OCI-LY1 (cell line): ENCODE measurements around the gene CALHM2.

Source experiments
- H2AFZ ChIP-seq: fragments of 200-600 bp; sonication (generic), shearing (Covaris generic); 2 replicates; pipeline ENCODE4 v1.6.0; 2014; ENCODE audit warnings: antibody characterized with exemption, mild to moderate bottlenecking, low read length
- H3F3A ChIP-seq: fragments of 200-600 bp; sonication (generic), shearing (Covaris generic); 2 replicates; pipeline ENCODE4 v1.6.0; 2014; ENCODE audit warnings: mild to moderate bottlenecking, antibody characterized with exemption, low read length, moderate library complexity; ENCODE audit not compliant: insufficient read depth
- H3K27ac ChIP-seq: fragments of 200-600 bp; sonication (generic); 2 replicates; pipeline ENCODE4 v1.5.1; 2014; ENCODE audit warnings: low read length, mixed run types, mild to moderate bottlenecking, low read depth; ENCODE audit not compliant: poor library complexity, severe bottlenecking
- H3K27me3 ChIP-seq: fragments of 200-600 bp; sonication (generic); 2 replicates; pipeline ENCODE4 v1.6.0; 2014; ENCODE audit warnings: antibody characterized with exemption, mild to moderate bottlenecking, low read length, moderate library complexity; ENCODE audit not compliant: insufficient read depth
- H3K36me3 ChIP-seq: fragments of 200-600 bp; sonication (generic); 2 replicates; pipeline ENCODE4 v1.6.1; 2014; ENCODE audit warnings: mild to moderate bottlenecking, antibody characterized with exemption, low read length, moderate library complexity, mixed read lengths; ENCODE audit not compliant: insufficient read depth
- H3K4me1 ChIP-seq: fragments of 200-600 bp; sonication (generic); 2 replicates; pipeline ENCODE4 v1.5.1; 2014; ENCODE audit warnings: mild to moderate bottlenecking, low read length, moderate library complexity; ENCODE audit not compliant: insufficient read depth, severe bottlenecking
- H3K4me2 ChIP-seq: fragments of 200-600 bp; sonication (generic), shearing (Covaris generic); 2 replicates; pipeline ENCODE4 v1.6.1; 2014; ENCODE audit warnings: low read length
- H3K4me3 ChIP-seq: fragments of 200-600 bp; sonication (generic); 2 replicates; pipeline ENCODE4 v1.5.1; 2014; ENCODE audit warnings: low read length, low read depth, mild to moderate bottlenecking, mixed read lengths; ENCODE audit not compliant: poor library complexity, severe bottlenecking
- H3K79me2 ChIP-seq: fragments of 200-600 bp; shearing (Covaris generic); 2 replicates; pipeline ENCODE4 v1.6.1; 2016; ENCODE audit warnings: mixed run types, low read length, mixed read lengths; ENCODE audit not compliant: insufficient read depth
- H3K9ac ChIP-seq: fragments of 200-600 bp; sonication (generic), shearing (Covaris generic); 2 replicates; pipeline ENCODE4 v1.6.1; 2014; ENCODE audit warnings: mild to moderate bottlenecking, low read length, mixed read lengths
- H3K9me2 ChIP-seq: fragments of 200-600 bp; sonication (generic), shearing (Covaris generic); 2 replicates; pipeline ENCODE4 v1.6.1; 2014; ENCODE audit warnings: low read depth, mild to moderate bottlenecking, low read length, mixed read lengths
- H3K9me3 ChIP-seq: fragments of 200-600 bp; shearing (Covaris generic); 2 replicates; pipeline ENCODE4 v1.6.1; 2014; ENCODE audit warnings: low read length, mixed read lengths
- H4K20me1 ChIP-seq: fragments of 200-600 bp; sonication (generic), shearing (Covaris generic); 2 replicates; pipeline ENCODE4 v1.6.0; 2016; ENCODE audit warnings: mild to moderate bottlenecking, low read length; ENCODE audit not compliant: insufficient read depth
- CTCF ChIP-seq: fragments of 200-600 bp; sonication (generic), shearing (Covaris generic); IDR thresholded peaks from 2 replicates; pipeline ENCODE4 v1.5.1; 2017; ENCODE audit warnings: mild to moderate bottlenecking, antibody characterized with exemption, low read length, moderate library complexity, mixed read lengths
- EZH2 ChIP-seq: fragments of 200-600 bp; sonication (generic), shearing (Covaris generic); IDR thresholded peaks from 2 replicates; pipeline ENCODE4 v1.8.0; 2017; ENCODE audit warnings: borderline replicate concordance, mixed run types, mild to moderate bottlenecking, antibody characterized with exemption, low read length, moderate library complexity, mixed read lengths

CALHM2 gene

GRCh38 chr10:103396789-103397087 is 55.4 kb downstream of the CALHM2 start:
- Histone ChIP-seq H3K9me3 (no peaks in the 10 kb centered on the region), H3K9me2 (no peaks in the 10 kb centered on the region), H3K4me3 (peak overlapping the region; percentile 85), H3K79me2 (peaks cover 46% of the 10 kb centered on the region), H3K27me3 (no peaks in the 10 kb centered on the region), H2AFZ (0 out of 2 replicates have a peak overlapping the region, but pooled peaks have one; percentile 26), H3K4me1 (peaks cover 31% of the 10 kb centered on the region), H3K4me2 (peak overlapping the region; percentile 78), H3F3A (no peaks in the 10 kb centered on the region), H4K20me1 (no peaks in the 10 kb centered on the region), H3K9ac (peak overlapping the region; percentile 93), H3K36me3 (peaks cover 52% of the 10 kb centered on the region), H3K27ac (peak overlapping the region; percentile 22)
- no peak for TF ChIP-seq EZH2
- TF ChIP-seq CTCF, result 0 out of 2 replicates have a peak, but pooled peaks have one; percentile 5
